Stomach smooth muscle (tissue), 2 donors: ENCODE measurements around the gene MED27.

ENCODE experiments used
- H3K27ac ChIP-seq: one replicate; pipeline ENCODE4 v1.7.0; 2013; ENCODE audit warnings: mild to moderate bottlenecking, low read length, inconsistent platforms
- H3K27me3 ChIP-seq, 2 donors: one replicate each; pipeline ENCODE4 v1.7.0; 2013; ENCODE audit warnings: low read length in 2 of 2; ENCODE audit not compliant: insufficient read depth in 2 of 2, control insufficient read depth in 1 of 2
- H3K36me3 ChIP-seq, 2 donors: one replicate each; pipeline ENCODE4 v1.7.0; 2013; ENCODE audit warnings: low read length in 2 of 2; ENCODE audit not compliant: control insufficient read depth in 2 of 2, insufficient read depth in 2 of 2
- H3K4me1 ChIP-seq: one replicate; pipeline ENCODE4 v1.7.0; 2013; ENCODE audit warnings: low read length; ENCODE audit not compliant: control insufficient read depth, insufficient read depth
- H3K4me3 ChIP-seq, 2 donors: one replicate each; pipeline ENCODE4 v1.7.0; 2013; ENCODE audit warnings: low read length in 2 of 2
- H3K9ac ChIP-seq, 2 donors: one replicate each; pipeline ENCODE4 v1.7.0; 2013; ENCODE audit warnings: low read length in 2 of 2, mild to moderate bottlenecking in 1 of 2
- H3K9me3 ChIP-seq, 2 donors: one replicate each; pipeline ENCODE4 v1.7.0; 2013; ENCODE audit warnings: low read length in 2 of 2; ENCODE audit not compliant: control insufficient read depth in 2 of 2
- donor health status: healthy.
- donor health status: Pancreatic carcinoma.

MED27 gene

GRCh38 chr9:132041798-132042197, 37.9 kb downstream of the MED27 start:
- H3K27ac ChIP-seq: no peak overlapping the region
- no peak overlapping the region for H3K4me3 ChIP-seq
- H3K9me3 ChIP-seq: no peaks in the 10 kb centered on the region
- H3K4me1 ChIP-seq: no peaks in the 10 kb centered on the region
- peaks cover 0 to 2% of the 10 kb centered on the region in 2 donors for H3K36me3 ChIP-seq
- no peak overlapping the region for H3K9ac ChIP-seq
- no peaks in the 10 kb centered on the region for H3K27me3 ChIP-seq

- Histone ChIP-seq H3K27me3 (no peaks in the 10 kb centered on the region), H3K9me3 (no peaks in the 10 kb centered on the region), H3K9ac (no peak overlapping the region), H3K27ac (no peak overlapping the region), H3K36me3 (peaks cover 0 to 2% of the 10 kb centered on the region in 2 donors), H3K4me3 (no peak overlapping the region), H3K4me1 (no peaks in the 10 kb centered on the region)
These were observed 38.9 kb downstream of the MED27 start for GRCh38 chr9:132040808-132041207.

GRCh38 chr9:132040246-132040645, 39.4 kb downstream of the MED27 start:
- H3K4me3 ChIP-seq: no peak overlapping the region
- peaks cover 0 to 2% of the 10 kb centered on the region in 2 donors for H3K36me3 ChIP-seq
- no peaks in the 10 kb centered on the region for H3K27me3 ChIP-seq
- no peak overlapping the region for H3K9ac ChIP-seq
- H3K4me1 ChIP-seq: no peaks in the 10 kb centered on the region
- H3K9me3 ChIP-seq: no peaks in the 10 kb centered on the region
- H3K27ac ChIP-seq: no peak overlapping the region

GRCh38 chr9:132039284-132039683, 40.4 kb downstream of the MED27 start:
- Histone ChIP-seq H3K9me3 (no peaks in the 10 kb centered on the region), H3K9ac (no peak overlapping the region), H3K36me3 (peaks cover 0 to 2% of the 10 kb centered on the region in 2 donors), H3K4me3 (no peak overlapping the region), H3K27ac (no peak overlapping the region), H3K27me3 (no peaks in the 10 kb centered on the region), H3K4me1 (no peaks in the 10 kb centered on the region)

- H3K27ac ChIP-seq: no peak overlapping the region
- H3K4me3 ChIP-seq: no peak overlapping the region
- H3K27me3 ChIP-seq: no peaks in the 10 kb centered on the region
- H3K9ac ChIP-seq: no peak overlapping the region
- H3K9me3 ChIP-seq: no peaks in the 10 kb centered on the region
- no peaks in the 10 kb centered on the region for H3K4me1 ChIP-seq
- H3K36me3 ChIP-seq: peaks cover 0 to 2% of the 10 kb centered on the region in 2 donors
These were observed 42.2 kb downstream of the MED27 start for GRCh38 chr9:132037458-132037857.

GRCh38 chr9:132036521-132036920, 43.1 kb downstream of the MED27 start:
- H3K36me3 ChIP-seq: no peaks in the 10 kb centered on the region
- H3K9ac ChIP-seq: no peak overlapping the region
- H3K4me1 ChIP-seq: no peaks in the 10 kb centered on the region
- H3K9me3 ChIP-seq: no peaks in the 10 kb centered on the region
- no peak overlapping the region for H3K27ac ChIP-seq
- no peak overlapping the region for H3K4me3 ChIP-seq
- H3K27me3 ChIP-seq: no peaks in the 10 kb centered on the region

- Histone ChIP-seq H3K27ac (no peak overlapping the region), H3K9me3 (no peaks in the 10 kb centered on the region)
These were observed 44.0 kb downstream of the MED27 start for GRCh38 chr9:132035679-132036078.

GRCh38 chr9:132032238-132032950, 47.3 kb downstream of the MED27 start:
- H3K9ac ChIP-seq: no peak overlapping the region
- H3K36me3 ChIP-seq: no peaks in the 10 kb centered on the region
- no peaks in the 10 kb centered on the region for H3K27me3 ChIP-seq
- no peaks in the 10 kb centered on the region for H3K9me3 ChIP-seq
- no peak overlapping the region for H3K4me3 ChIP-seq
- H3K4me1 ChIP-seq: peaks cover 2% of the 10 kb centered on the region
- no peak overlapping the region for H3K27ac ChIP-seq

More at GRCh38 chr9:132035679-132036078, 44.0 kb downstream of the MED27 start:
- no peak overlapping the region for H3K9ac ChIP-seq
- no peak overlapping the region for H3K4me3 ChIP-seq
- no peaks in the 10 kb centered on the region for H3K36me3 ChIP-seq
- H3K4me1 ChIP-seq: no peaks in the 10 kb centered on the region
- H3K27me3 ChIP-seq: no peaks in the 10 kb centered on the region

- Histone ChIP-seq H3K9ac (no peak overlapping the region), H3K4me3 (no peak overlapping the region), H3K36me3 (no peaks in the 10 kb centered on the region), H3K4me1 (peaks cover 2% of the 10 kb centered on the region), H3K27me3 (no peaks in the 10 kb centered on the region), H3K27ac (no peak overlapping the region), H3K9me3 (no peaks in the 10 kb centered on the region)
These were observed 48.0 kb downstream of the MED27 start for GRCh38 chr9:132031467-132032237.

- peaks cover 2% of the 10 kb centered on the region for H3K4me1 ChIP-seq
- H3K9me3 ChIP-seq: no peaks in the 10 kb centered on the region
- no peaks in the 10 kb centered on the region for H3K27me3 ChIP-seq
- no peaks in the 10 kb centered on the region for H3K36me3 ChIP-seq
- no peak overlapping the region for H3K27ac ChIP-seq
- no peak overlapping the region for H3K4me3 ChIP-seq
- no peak overlapping the region for H3K9ac ChIP-seq
These were observed 48.9 kb downstream of the MED27 start for GRCh38 chr9:132030626-132031325.
